HEK293 (cell line): ENCODE measurements around the gene AKAP6.

ENCODE experiments used
- CTCF ChIP-seq: fragments of 450-650 bp; formaldehyde crosslinking; IDR thresholded peaks from 2 replicates; pipeline ENCODE4 v1.5.1; 2016; ENCODE audit warnings: missing biosample characterization, missing genetic modification characterization
- MEIS1 ChIP-seq: sonication (generic); formaldehyde crosslinking; IDR thresholded peaks from 2 replicates; pipeline ENCODE4 v1.8.1; 2022; ENCODE audit warnings: missing genetic modification reagents, mild to moderate bottlenecking, borderline replicate concordance
- MZF1 ChIP-seq: fragments of 450-650 bp; formaldehyde crosslinking; IDR thresholded peaks from 2 replicates; pipeline ENCODE4 v1.5.1; 2017; ENCODE audit warnings: missing biosample characterization, missing genetic modification characterization, borderline replicate concordance
- SP2 ChIP-seq: fragments of 450-650 bp; formaldehyde crosslinking; IDR thresholded peaks from 2 replicates; pipeline ENCODE4 v1.5.1; 2016; ENCODE audit warnings: missing biosample characterization, missing genetic modification characterization
- ZNF354C ChIP-seq: fragments of 450-650 bp; formaldehyde crosslinking; IDR thresholded peaks from 2 replicates; pipeline ENCODE4 v1.5.1; 2016; ENCODE audit warnings: missing biosample characterization, missing genetic modification characterization, low read depth, borderline replicate concordance
- ZNF768 ChIP-seq: fragments of 450-650 bp; formaldehyde crosslinking; IDR thresholded peaks from 2 replicates; pipeline ENCODE4 v1.5.1; 2018; ENCODE audit warnings: missing biosample characterization, mild to moderate bottlenecking, missing genetic modification characterization

- TF ChIP-seq CTCF (tag by site-specific recombination) (no peak), MZF1 (tag by site-specific recombination) (no peak), ZNF768 (tag by site-specific recombination) (no peak), ZNF354C (tag by site-specific recombination) (no peak), SP2 (no peak), MEIS1 (CRISPR knock-in tag) (no peak)
Measured at GRCh38 chr14:32530800-32531199, 201.7 kb downstream of the AKAP6 start.
